Esophagus squamous epithelium (tissue), 4 donors: Measurements from ENCODE around the gene SLC38A6.

Experiments
- POLR2A ChIP-seq, 4 donors: fragments of 450-650 bp; IDR thresholded peaks; one replicate each; pipeline ENCODE4 v1.6.1; 2017; ENCODE audit warnings: antibody characterized with exemption in 4 of 4, mild to moderate bottlenecking in 4 of 4, moderate library complexity in 3 of 4
- TF ChIP-seq, protein P1 (sequence below), 6 experiments: fragments of 450-650 bp in 4 of 6; fragments of 200-600 bp in 2 of 6; sonication (generic) in 2 of 6; IDR thresholded peaks; one replicate each; pipeline ENCODE4 v1.5.1; 2016 to 2019; ENCODE audit warnings: antibody characterized with exemption in 6 of 6, mild to moderate bottlenecking in 4 of 6, moderate library complexity in 4 of 6

- TF ChIP-seq POLR2A (IDR thresholded peaks at IDR 0.05): no peak
- TF ChIP-seq, protein P1, sequence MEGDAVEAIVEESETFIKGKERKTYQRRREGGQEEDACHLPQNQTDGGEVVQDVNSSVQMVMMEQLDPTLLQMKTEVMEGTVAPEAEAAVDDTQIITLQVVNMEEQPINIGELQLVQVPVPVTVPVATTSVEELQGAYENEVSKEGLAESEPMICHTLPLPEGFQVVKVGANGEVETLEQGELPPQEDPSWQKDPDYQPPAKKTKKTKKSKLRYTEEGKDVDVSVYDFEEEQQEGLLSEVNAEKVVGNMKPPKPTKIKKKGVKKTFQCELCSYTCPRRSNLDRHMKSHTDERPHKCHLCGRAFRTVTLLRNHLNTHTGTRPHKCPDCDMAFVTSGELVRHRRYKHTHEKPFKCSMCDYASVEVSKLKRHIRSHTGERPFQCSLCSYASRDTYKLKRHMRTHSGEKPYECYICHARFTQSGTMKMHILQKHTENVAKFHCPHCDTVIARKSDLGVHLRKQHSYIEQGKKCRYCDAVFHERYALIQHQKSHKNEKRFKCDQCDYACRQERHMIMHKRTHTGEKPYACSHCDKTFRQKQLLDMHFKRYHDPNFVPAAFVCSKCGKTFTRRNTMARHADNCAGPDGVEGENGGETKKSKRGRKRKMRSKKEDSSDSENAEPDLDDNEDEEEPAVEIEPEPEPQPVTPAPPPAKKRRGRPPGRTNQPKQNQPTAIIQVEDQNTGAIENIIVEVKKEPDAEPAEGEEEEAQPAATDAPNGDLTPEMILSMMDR (IDR thresholded peaks at IDR 0.05): no peak
Measured at GRCh38 chr14:61091657-61092273, 110.7 kb downstream of the SLC38A6 start.
